Adrenal gland (tissue), 5 donors: Measurements from ENCODE around the gene DYSF.

Source experiments
- CTCF ChIP-seq, 6 experiments: fragments of 450-650 bp in 4 of 6; fragments of 200-600 bp in 2 of 6; sonication (generic) in 1 of 6; IDR thresholded peaks; 1 replicate in 5 of 6; 2 replicates in 1 of 6; pipeline versions ENCODE4 v1.5.1 to v1.8.0; 2016 to 2021; ENCODE audit warnings: antibody characterized with exemption in 6 of 6, mild to moderate bottlenecking in 2 of 6, moderate library complexity in 1 of 6
- POLR2A ChIP-seq, 2 donors: fragments of 450-650 bp; IDR thresholded peaks; one replicate each; pipeline ENCODE4 v1.6.1; 2017; ENCODE audit warnings: antibody characterized with exemption in 2 of 2, mild to moderate bottlenecking in 2 of 2, moderate library complexity in 1 of 2
- donor health status: DM: no; HTN: no; CAD: no.

- no peak for TF ChIP-seq CTCF (IDR thresholded peaks at IDR 0.05)
- no peak for TF ChIP-seq POLR2A (IDR thresholded peaks at IDR 0.05)
Measured at GRCh38 chr2:71704688-71705087, 251.3 kb downstream of the DYSF start.
